Hepatocyte (in vitro differentiated cells): Measurements from ENCODE around the gene APOA5. TPM values are rescaled to one million over a fixed set of nuclear protein-coding genes. Genes with fewer than 3 reads are reported as not detected.

Experiments
- DNase-seq: peaks from one replicate; pipeline ENCODE4 v3.0.0-alpha.2; 2016; ENCODE audit warnings: low spot score
- H2AFZ ChIP-seq: fragments of 200-600 bp; sonication (generic); 2 replicates; pipeline ENCODE4 v1.6.0; 2016; ENCODE audit warnings: antibody characterized with exemption, mild to moderate bottlenecking
- H3K27ac ChIP-seq: fragments of 200-600 bp; sonication (generic); 2 replicates; pipeline ENCODE4 v1.5.1; 2016; ENCODE audit warnings: mild to moderate bottlenecking
- H3K27me3 ChIP-seq: fragments of 200-600 bp; sonication (generic); 2 replicates; pipeline ENCODE4 v1.6.1; 2016
- H3K36me3 ChIP-seq: fragments of 200-600 bp; sonication (generic); replicated peaks from 2 replicates; pipeline ENCODE4 v1.5.1; 2016; ENCODE audit warnings: low read depth; ENCODE audit not compliant: insufficient read depth
- H3K4me1 ChIP-seq: fragments of 200-600 bp; sonication (generic); 2 replicates; pipeline ENCODE4 v1.5.1; 2016; ENCODE audit warnings: mild to moderate bottlenecking, moderate library complexity; ENCODE audit not compliant: insufficient read depth
- H3K4me2 ChIP-seq: fragments of 200-600 bp; sonication (generic); 2 replicates; pipeline ENCODE4 v1.6.0; 2016
- H3K4me3 ChIP-seq: fragments of 200-600 bp; sonication (generic); 2 replicates; pipeline ENCODE4 v1.5.1; 2016; ENCODE audit warnings: mild to moderate bottlenecking
- H3K79me2 ChIP-seq: fragments of 200-600 bp; sonication (generic); 2 replicates; pipeline ENCODE4 v1.6.0; 2017; ENCODE audit warnings: mild to moderate bottlenecking
- H3K9me2 ChIP-seq: fragments of 200-600 bp; sonication (generic); replicated peaks from 2 replicates; pipeline ENCODE4 v1.6.0; 2017; ENCODE audit warnings: mild to moderate bottlenecking; ENCODE audit not compliant: insufficient read depth
- H3K9me3 ChIP-seq: fragments of 200-600 bp; sonication (generic); 2 replicates; pipeline ENCODE4 v1.5.1; 2016; ENCODE audit warnings: low read depth, mild to moderate bottlenecking
- H4K20me1 ChIP-seq: fragments of 200-600 bp; sonication (generic); 2 replicates; pipeline ENCODE4 v1.6.0; 2016; ENCODE audit warnings: mild to moderate bottlenecking; ENCODE audit not compliant: insufficient read depth, poor library complexity, severe bottlenecking
- EZH2 ChIP-seq: fragments of 200-600 bp; sonication (generic); IDR thresholded peaks from 2 replicates; pipeline ENCODE4 v1.6.1; 2016; ENCODE audit warnings: antibody characterized with exemption, mild to moderate bottlenecking, borderline replicate concordance
- EZH2phosphoT487 ChIP-seq: fragments of 200-600 bp; sonication (generic); IDR thresholded peaks from one replicate; pipeline ENCODE4 v1.6.1; 2018; ENCODE audit warnings: antibody characterized with exemption, mild to moderate bottlenecking, low read depth, moderate library complexity; ENCODE audit not compliant: unreplicated experiment, severe bottlenecking
- WGBS: methylation state at CpG from one replicate; pipeline ENCODE4 v1.1.6; 2016; ENCODE audit warnings: low lambda C conversion rate; ENCODE audit errors: missing lambda C conversion rate; 5-methylcytosine and 5-hydroxymethylcytosine counted together
- polyA plus RNA-seq: library from polyadenylated mRNA; unstranded; fragments of >200 nt; fragmentation: Nextera tagmentation; extraction: Ambion mirVana; gene quantifications from 2 replicates; pipeline ENCODE4 v1.2.1, GENCODE V29; 2016
- total RNA-seq: library from RNA; depleted of rRNA; stranded (reverse); fragments of >200 nt; gene quantifications from 2 replicates; pipeline ENCODE4 v1.2.3, GENCODE V29; 2014
- TF ChIP-seq, protein P1 (sequence below): fragments of 200-600 bp; sonication (generic); IDR thresholded peaks from 2 replicates; pipeline ENCODE4 v1.5.1; 2016; ENCODE audit warnings: antibody characterized with exemption, mild to moderate bottlenecking; ENCODE audit not compliant: poor library complexity

The APOA5 gene
- total and polyA plus RNA-seq, 2 experiments from 2014 or later, result 14.6 to 20.3 TPM

DNA sequence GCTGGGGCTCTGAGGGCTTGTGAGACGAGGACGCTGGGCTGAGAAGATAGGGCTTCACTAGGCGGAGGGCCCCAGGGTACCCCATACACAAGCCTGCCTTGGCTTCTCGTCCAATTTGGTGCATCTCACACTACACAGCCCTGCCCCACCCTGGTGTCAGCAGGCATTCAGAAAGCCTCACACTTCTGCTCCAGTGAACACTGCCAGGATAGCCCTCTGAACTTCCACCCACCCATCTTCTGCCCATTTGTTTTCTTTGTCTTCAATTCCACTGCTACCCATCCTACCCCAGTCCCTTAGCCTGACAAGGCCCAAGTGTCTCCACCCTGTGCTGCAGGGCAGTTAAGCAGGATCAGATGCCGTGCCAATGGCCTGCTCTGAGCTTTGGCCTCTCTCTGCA, 17.0 kb downstream of the APOA5 start:
- WGBS, result 92% methylated on average over 5 of the region's 5 CpGs
- H3K27ac ChIP-seq, result peak overlapping the region; percentile 100
- H3K4me3 ChIP-seq, result no peak overlapping the region
- no peak overlapping the region for H3K4me2 ChIP-seq
- no peaks in the 10 kb centered on the region for H3K36me3 ChIP-seq
- H3K79me2 ChIP-seq, result peaks cover 26% of the 10 kb centered on the region
- no peaks in the 10 kb centered on the region for H3K9me2 ChIP-seq
- no peaks in the 10 kb centered on the region for H4K20me1 ChIP-seq
- H3K9me3 ChIP-seq, result no peaks in the 10 kb centered on the region
- peaks cover 12% of the 10 kb centered on the region for H3K4me1 ChIP-seq
- DNase-seq, result no peak
- TF ChIP-seq EZH2phosphoT487 (no peak), EZH2 (no peak)
- TF ChIP-seq, protein P1, sequence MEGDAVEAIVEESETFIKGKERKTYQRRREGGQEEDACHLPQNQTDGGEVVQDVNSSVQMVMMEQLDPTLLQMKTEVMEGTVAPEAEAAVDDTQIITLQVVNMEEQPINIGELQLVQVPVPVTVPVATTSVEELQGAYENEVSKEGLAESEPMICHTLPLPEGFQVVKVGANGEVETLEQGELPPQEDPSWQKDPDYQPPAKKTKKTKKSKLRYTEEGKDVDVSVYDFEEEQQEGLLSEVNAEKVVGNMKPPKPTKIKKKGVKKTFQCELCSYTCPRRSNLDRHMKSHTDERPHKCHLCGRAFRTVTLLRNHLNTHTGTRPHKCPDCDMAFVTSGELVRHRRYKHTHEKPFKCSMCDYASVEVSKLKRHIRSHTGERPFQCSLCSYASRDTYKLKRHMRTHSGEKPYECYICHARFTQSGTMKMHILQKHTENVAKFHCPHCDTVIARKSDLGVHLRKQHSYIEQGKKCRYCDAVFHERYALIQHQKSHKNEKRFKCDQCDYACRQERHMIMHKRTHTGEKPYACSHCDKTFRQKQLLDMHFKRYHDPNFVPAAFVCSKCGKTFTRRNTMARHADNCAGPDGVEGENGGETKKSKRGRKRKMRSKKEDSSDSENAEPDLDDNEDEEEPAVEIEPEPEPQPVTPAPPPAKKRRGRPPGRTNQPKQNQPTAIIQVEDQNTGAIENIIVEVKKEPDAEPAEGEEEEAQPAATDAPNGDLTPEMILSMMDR, result no peak
- no peak overlapping the region for H2AFZ ChIP-seq
- H3K27me3 ChIP-seq, result no peaks in the 10 kb centered on the region

DNA sequence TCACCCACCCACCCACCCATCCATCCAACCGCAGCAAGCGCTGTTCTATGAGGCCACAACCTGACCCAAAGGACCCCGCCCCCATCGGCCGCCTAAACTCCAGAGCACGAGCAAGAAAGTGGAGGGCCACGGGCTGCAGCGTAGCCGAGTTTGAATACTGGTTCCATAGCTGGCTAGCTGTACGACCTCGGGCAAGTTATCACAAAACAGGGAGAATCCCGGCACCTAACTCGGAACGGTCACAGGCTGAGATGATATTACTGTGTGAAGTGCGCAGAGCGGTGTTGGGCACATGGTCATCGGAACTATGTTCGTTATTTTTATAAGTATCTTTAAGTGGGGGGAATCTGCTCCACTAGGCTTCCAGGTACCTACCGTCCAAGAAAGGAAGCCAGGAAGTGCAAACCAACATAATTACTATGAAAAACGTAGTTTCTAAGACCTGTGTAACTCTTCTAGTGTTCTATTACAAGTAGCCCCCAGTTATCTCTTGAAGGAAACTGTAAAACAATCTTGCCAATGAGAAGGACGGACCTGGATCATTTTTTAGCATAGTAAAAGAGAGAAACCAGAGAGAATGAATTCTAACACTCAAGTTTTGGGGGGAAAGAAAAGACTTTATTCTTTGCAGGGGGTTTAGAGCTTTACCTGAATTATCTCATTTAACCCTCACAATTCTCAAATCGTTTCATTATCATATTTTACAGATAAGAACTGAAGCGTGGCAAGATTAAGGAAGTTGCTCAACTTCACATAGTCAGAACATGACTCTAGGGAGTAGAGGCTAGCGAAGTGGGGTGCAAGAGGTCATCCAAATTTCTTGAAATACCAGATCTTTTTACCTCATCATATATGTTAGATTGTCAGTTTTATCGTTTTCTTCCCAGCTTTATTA, 18.2 kb downstream of the APOA5 start:
- H3K4me1 ChIP-seq, result peaks cover 12% of the 10 kb centered on the region
- no peaks in the 10 kb centered on the region for H4K20me1 ChIP-seq
- H3K27ac ChIP-seq, result peak overlapping the region; percentile 100
- H3K9me3 ChIP-seq, result no peaks in the 10 kb centered on the region
- no peaks in the 10 kb centered on the region for H3K9me2 ChIP-seq
- H3K4me2 ChIP-seq, result peak overlapping the region; percentile 81
- H3K36me3 ChIP-seq, result no peaks in the 10 kb centered on the region
- peak overlapping the region; percentile 98 for H2AFZ ChIP-seq
- peaks cover 33% of the 10 kb centered on the region for H3K79me2 ChIP-seq
- H3K27me3 ChIP-seq, result no peaks in the 10 kb centered on the region
- H3K4me3 ChIP-seq, result peak overlapping the region; percentile 100
- no peak for DNase-seq
- TF ChIP-seq, protein P1, result no peak
- TF ChIP-seq EZH2phosphoT487 (no peak), EZH2 (no peak)
- WGBS, result 6% methylated on average over 25 of the region's 25 CpGs

DNA sequence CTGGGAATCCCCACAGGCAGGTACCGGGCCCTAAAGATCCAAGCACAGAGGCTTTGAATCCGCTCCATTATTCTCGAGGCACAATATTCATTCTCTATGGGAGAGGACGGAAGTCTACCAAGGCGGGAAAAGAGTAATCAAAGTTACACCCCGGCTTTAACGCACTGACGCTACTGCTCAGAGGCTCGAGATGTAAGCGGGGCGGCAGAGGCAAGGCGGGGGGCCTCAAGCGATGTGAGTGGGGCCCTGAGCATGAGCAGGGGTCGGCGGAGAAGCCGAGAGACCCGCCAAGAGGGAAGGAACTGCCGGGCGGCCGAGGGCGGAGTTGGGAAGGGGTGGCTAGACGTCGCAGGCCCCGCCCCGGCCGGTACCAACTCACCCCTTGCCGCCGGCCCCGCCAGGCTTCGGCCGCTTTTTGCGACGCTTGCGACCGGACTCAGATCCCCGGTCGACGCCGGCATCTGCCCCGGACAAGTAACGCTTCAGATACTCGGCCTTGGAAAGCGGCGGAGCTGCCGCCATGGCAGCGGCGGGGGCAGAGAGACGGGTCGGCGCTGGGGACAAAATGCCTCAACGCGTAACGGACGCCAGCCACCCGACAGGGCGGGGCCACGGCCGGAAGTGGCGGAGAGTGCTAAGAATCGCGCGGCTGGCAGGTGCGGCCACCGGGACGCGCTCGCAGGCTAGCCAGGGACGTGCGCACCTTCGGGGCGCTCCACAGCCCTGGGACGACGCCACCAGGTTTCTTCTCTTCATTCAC, 19.1 kb downstream of the APOA5 start, which contains the start of gene BUD13:
Gene BUD13 (minus strand): TSS at position 545 of the 760 bp plus-strand sequence. CDS start 23 bp downstream, at position 522.
- no peaks in the 10 kb centered on the region for H3K36me3 ChIP-seq
- peaks cover 12% of the 10 kb centered on the region for H3K4me1 ChIP-seq
- peak within 1 kb of the TSS; percentile 98 for H2AFZ ChIP-seq
- no peaks in the 10 kb centered on the region for H3K9me3 ChIP-seq
- H3K27ac ChIP-seq, result peak within 1 kb of the TSS; percentile 100
- H3K79me2 ChIP-seq, result peaks cover 37% of the 10 kb centered on the region
- H3K4me3 ChIP-seq, result peak within 1 kb of the TSS; percentile 100
- TF ChIP-seq, protein P1, result no peak
- TF ChIP-seq EZH2phosphoT487, result no peak
- no peak for TF ChIP-seq EZH2
- DNase-seq, result peak; percentile 94
- H4K20me1 ChIP-seq, result no peaks in the 10 kb centered on the region
- no peaks in the 10 kb centered on the region for H3K9me2 ChIP-seq
- H3K4me2 ChIP-seq, result peak within 1 kb of the TSS; percentile 81
- under 1% methylated on average over 61 of the region's 73 CpGs for WGBS
- no peaks in the 10 kb centered on the region for H3K27me3 ChIP-seq
